Measurements from ENCODE around the gene SUSD4. TPM values are rescaled to one million over a fixed set of nuclear protein-coding genes. Genes with fewer than 3 reads are reported as not detected.

The SUSD4 gene
- polyA plus RNA-seq, 1 of the 3 experiments (the other 2 are of a cell fraction), result 0.31 TPM

- no peak overlapping the region for H3K4me2 ChIP-seq
- no peaks in the 10 kb centered on the region for H3K9me2 ChIP-seq
- DNase-seq, result no peak
- no peak overlapping the region for H3K4me3 ChIP-seq (ENCODE audit: low read depth in 2 of 2, low read length in 1 of 2)
- no peaks in the 10 kb centered on the region for H4K20me1 ChIP-seq (ENCODE audit: insufficient read depth)
- no peaks in the 10 kb centered on the region for H3K9me3 ChIP-seq
- H3F3A ChIP-seq (replicated peaks; ENCODE audit: insufficient read depth), result no peaks in the 10 kb centered on the region
- no peak overlapping the region for H3K9ac ChIP-seq
- H3K4me1 ChIP-seq (ENCODE audit: control insufficient read depth in 1 of 2, insufficient read depth in 2 of 2, low read depth in 1 of 2, low read length in 1 of 2), result peaks cover 0 to 3% of the 10 kb centered on the region in 2 experiments; a peak in 1 of 4 replicates
- no peak overlapping the region for H2AFZ ChIP-seq (ENCODE audit: low read depth)
- H3K79me2 ChIP-seq (ENCODE audit: insufficient read depth), result no peaks in the 10 kb centered on the region
- no peak overlapping the region for H3K27ac ChIP-seq (ENCODE audit: low read depth in 2 of 2, low read length in 1 of 2)
- H3K27me3 ChIP-seq (ENCODE audit: insufficient read depth), result peaks cover 25% of the 10 kb centered on the region; the same call in 1 of the 2 replicates
- TF ChIP-seq ZBTB33 (IDR thresholded peaks at IDR 0.05; ENCODE audit: borderline replicate concordance, low read depth), result no peak
- TF ChIP-seq ELF1 (IDR thresholded peaks at IDR 0.05), result no peak
- TF ChIP-seq TAF1 (IDR thresholded peaks at IDR 0.05; ENCODE audit: borderline replicate concordance, low read depth, low read length), result no peak
- no peak for TF ChIP-seq PBX3 (IDR thresholded peaks at IDR 0.05)
- TF ChIP-seq GATA2 (CRISPR knock-in tag; IDR thresholded peaks at IDR 0.05), result no peak
- TF ChIP-seq NRF1 (IDR thresholded peaks at IDR 0.05; ENCODE audit: low read depth, low read length), result no peak
- no peak for TF ChIP-seq CTCF (IDR thresholded peaks at IDR 0.05)
- TF ChIP-seq TEAD4 (IDR thresholded peaks at IDR 0.05; ENCODE audit: borderline replicate concordance, insufficient read depth), result no peak
- no peak for TF ChIP-seq MAX (IDR thresholded peaks at IDR 0.05; ENCODE audit: low read depth)
- no peak for TF ChIP-seq MXI1 (IDR thresholded peaks at IDR 0.05; ENCODE audit: low read depth, low read length)
- TF ChIP-seq EP300 (IDR thresholded peaks at IDR 0.05; ENCODE audit: borderline replicate concordance in 1 of 2, low read depth in 1 of 2, low read length in 1 of 2), result no peak
- TF ChIP-seq REST (IDR thresholded peaks at IDR 0.05; ENCODE audit: low read depth, low read length), result no peak
- TF ChIP-seq EZH2phosphoT487 (IDR thresholded peaks at IDR 0.05; ENCODE audit: borderline replicate concordance, low read depth), result no peak
- TF ChIP-seq GABPA (IDR thresholded peaks at IDR 0.05; ENCODE audit: low read depth), result no peak
- TF ChIP-seq JUND (IDR thresholded peaks at IDR 0.05), result no peak
- no peak for TF ChIP-seq CHD2 (IDR thresholded peaks at IDR 0.05; ENCODE audit: low read length, partially characterized antibody)
- TF ChIP-seq YY1 (IDR thresholded peaks at IDR 0.05; ENCODE audit: low read depth), result no peak
- no peak for TF ChIP-seq FOXM1 (IDR thresholded peaks at IDR 0.05; ENCODE audit: low read depth)
- no peak for TF ChIP-seq SMC3 (IDR thresholded peaks at IDR 0.05; ENCODE audit: low read depth, low read length)
- no peak for TF ChIP-seq MEF2A (IDR thresholded peaks at IDR 0.05; ENCODE audit: borderline replicate concordance, low read depth)
- ChIA-PET CTCF (no interaction called here), POLR2A (no interaction called here)
- H3K36me3 ChIP-seq (replicated peaks in 1 of 2; ENCODE audit: control insufficient read depth in 1 of 2, insufficient read depth in 2 of 2, low read length in 1 of 2), result no peaks in the 10 kb centered on the region
Measured at GRCh38 chr1:223390618-223391017, 26.6 kb upstream of the SUSD4 start.

Measured in SK-N-SH (cell line).